IPS-NIHi11 (cell line): ENCODE measurements around the gene OPALIN.

Experiments used
- DNase-seq: peaks from one replicate; pipeline ENCODE4 v3.0.0; 2012; ENCODE audit warnings: mixed read lengths, low spot score

Gene OPALIN

GRCh38 chr10:96298362-96298761, 60.4 kb downstream of the OPALIN start:
- no peak for DNase-seq

- no peak for DNase-seq
Observed at GRCh38 chr10:96297486-96297885, 61.3 kb downstream of the OPALIN start.

GRCh38 chr10:96295475-96295874, 63.3 kb downstream of the OPALIN start:
- no peak for DNase-seq
